ENCODE measurements around the gene TIGD3. TPM values are rescaled to one million over a fixed set of nuclear protein-coding genes. Genes with fewer than 3 reads are reported as not detected.
"Not testable (repeated sequence)": the region's sequence is repeated elsewhere in the genome, so short reads cannot be mapped to it uniquely, and the experiment has no call there.

The TIGD3 gene
- total RNA-seq, 1 experiment from 2014 or later, result 0.35 TPM

DNA sequence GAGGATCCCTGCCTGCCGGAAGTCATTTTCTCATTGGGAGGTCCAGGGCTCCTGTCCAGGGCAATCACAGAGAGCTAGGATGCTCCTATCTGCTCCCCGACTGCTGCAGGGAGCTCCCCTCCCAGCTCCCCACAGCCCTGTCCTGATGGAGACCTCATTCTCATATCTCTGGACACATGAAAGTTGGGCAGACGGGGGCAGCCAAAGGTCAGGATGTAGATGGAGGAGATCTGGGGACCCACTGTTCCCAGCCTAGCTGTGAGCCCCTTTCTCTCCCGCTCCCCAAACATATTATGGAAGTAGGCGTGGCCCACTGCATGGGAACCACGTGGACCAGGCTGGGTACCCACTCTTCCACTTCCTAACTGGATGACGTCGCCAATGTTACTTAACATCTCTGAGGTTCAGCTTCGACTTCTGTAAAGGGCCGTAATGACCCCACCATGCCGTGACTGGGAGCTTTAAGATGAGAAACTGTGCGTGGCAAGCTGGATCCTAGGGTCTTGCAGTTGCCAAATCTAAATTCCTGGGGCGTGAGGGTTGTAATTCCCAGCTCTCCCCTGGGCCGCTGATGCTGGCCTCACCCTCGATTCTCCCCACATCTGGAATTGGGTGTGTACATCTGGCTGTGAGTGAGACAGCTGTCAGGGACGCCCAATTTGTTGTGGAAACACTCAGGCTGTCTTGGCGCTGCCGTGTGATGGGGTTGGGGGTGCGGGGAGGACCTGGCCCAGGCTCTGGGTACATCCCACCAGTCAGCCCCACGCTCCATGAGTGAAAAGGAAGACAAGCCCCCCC lies 38.1 kb upstream of the TIGD3 start:
- Histone ChIP-seq H3K4me3 (ENCODE audit: insufficient read depth, low read depth, low read length) (peak overlapping the region; percentile 18), H3K36me3 (replicated peaks; ENCODE audit: control insufficient read depth, insufficient read depth, low read length) (peaks cover 4% of the 10 kb centered on the region), H3K27me3 (ENCODE audit: control insufficient read depth, insufficient read depth, low read length) (peaks cover 10% of the 10 kb centered on the region)
- DNase-seq, result no peak

DNA sequence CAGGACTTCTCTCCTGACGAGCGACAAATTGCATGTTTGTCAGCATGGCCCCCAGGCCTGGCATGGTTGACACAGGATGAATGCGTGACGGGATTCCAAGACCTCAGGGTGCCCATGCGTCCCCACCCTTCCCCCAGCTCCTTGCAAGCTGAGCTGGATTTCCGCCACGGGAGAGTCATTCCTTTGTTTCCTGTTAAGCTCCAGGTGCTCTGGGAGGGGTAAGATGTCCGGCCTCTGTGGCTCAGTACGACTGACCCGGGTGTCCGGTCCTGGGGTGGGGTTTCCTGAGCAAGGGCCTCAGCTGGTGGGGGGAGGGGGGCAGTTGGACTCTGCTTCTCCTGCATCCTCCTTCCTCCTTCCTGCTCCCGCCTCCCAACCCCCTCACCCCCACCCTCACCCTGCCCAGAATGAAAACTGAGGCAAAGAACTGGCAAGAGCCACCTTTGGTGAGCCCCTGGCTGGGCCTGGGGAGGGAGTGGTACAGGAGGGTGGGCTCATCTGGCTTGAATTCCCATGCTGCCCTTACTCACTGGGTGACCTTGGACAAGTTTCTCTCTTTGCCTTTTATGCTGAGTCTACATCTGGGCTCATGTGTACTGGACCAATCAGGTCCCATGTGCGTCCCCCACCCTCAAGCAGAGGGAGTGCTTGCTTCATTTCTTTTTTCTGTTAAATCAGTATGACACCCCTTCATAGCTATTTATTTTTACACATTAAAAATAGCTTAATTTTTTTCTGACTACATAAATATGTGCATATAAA lies 37.3 kb upstream of the TIGD3 start:
- peak; percentile 72 for DNase-seq
- Histone ChIP-seq H3K36me3 (replicated peaks; ENCODE audit: control insufficient read depth, insufficient read depth, low read length) (peaks cover 7% of the 10 kb centered on the region), H3K4me3 (ENCODE audit: insufficient read depth, low read depth, low read length) (peak overlapping the region; percentile 18), H3K27me3 (ENCODE audit: control insufficient read depth, insufficient read depth, low read length) (peaks cover 10% of the 10 kb centered on the region)

- Histone ChIP-seq H3K27me3 (ENCODE audit: control insufficient read depth, insufficient read depth, low read length) (no peaks in the 10 kb centered on the region), H3K4me3 (ENCODE audit: insufficient read depth, low read depth, low read length) (no peak overlapping the region), H3K36me3 (replicated peaks; ENCODE audit: control insufficient read depth, insufficient read depth, low read length) (peaks cover 7% of the 10 kb centered on the region)
- DNase-seq, result no peak
Measured at GRCh38 chr11:65320386-65321075, 34.0 kb upstream of the TIGD3 start.

DNA sequence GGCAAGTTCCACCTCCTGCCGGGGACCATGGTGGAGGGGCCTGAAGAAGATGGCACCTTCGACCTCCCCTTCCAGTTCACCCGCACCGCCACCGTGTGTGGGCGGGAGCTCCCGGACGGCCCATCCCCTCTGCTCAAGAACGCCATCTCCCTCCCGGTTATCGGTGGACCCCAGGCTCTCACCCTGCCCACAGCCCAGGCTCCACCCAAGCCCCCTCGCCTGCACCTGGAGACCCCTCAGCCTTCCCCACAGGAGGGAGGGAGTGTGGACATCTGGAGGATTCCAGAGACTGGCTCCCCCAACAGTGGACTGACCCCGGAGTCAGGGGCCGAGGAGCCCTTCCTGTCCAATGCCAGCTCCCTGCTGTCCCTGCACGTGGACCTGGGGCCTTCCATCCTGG lies 33.5 kb upstream of the TIGD3 start:
- no peak for DNase-seq
- H3K36me3 ChIP-seq (replicated peaks; ENCODE audit: control insufficient read depth, insufficient read depth, low read length), result peaks cover 7% of the 10 kb centered on the region
- H3K4me3 ChIP-seq (ENCODE audit: insufficient read depth, low read depth, low read length), result no peak overlapping the region
- H3K27me3 ChIP-seq (ENCODE audit: control insufficient read depth, insufficient read depth, low read length), result no peaks in the 10 kb centered on the region

- Histone ChIP-seq H3K27me3 (ENCODE audit: control insufficient read depth, insufficient read depth, low read length) (no peaks in the 10 kb centered on the region), H3K4me3 (ENCODE audit: insufficient read depth, low read depth, low read length) (no peak overlapping the region), H3K36me3 (replicated peaks; ENCODE audit: control insufficient read depth, insufficient read depth, low read length) (peaks cover 7% of the 10 kb centered on the region)
- no peak for DNase-seq
Measured at GRCh38 chr11:65321828-65322485, 32.6 kb upstream of the TIGD3 start.

GRCh38 chr11:65323813-65324212 lies 30.7 kb upstream of the TIGD3 start:
- Histone ChIP-seq H3K36me3 (replicated peaks; ENCODE audit: control insufficient read depth, insufficient read depth, low read length) (peaks cover 7% of the 10 kb centered on the region), H3K27me3 (ENCODE audit: control insufficient read depth, insufficient read depth, low read length) (no peaks in the 10 kb centered on the region), H3K4me3 (ENCODE audit: insufficient read depth, low read depth, low read length) (no peak overlapping the region)
- peak; percentile 57 for DNase-seq

GRCh38 chr11:65325435-65325834 lies 29.1 kb upstream of the TIGD3 start:
- H3K27me3 ChIP-seq (ENCODE audit: control insufficient read depth, insufficient read depth, low read length), result no peaks in the 10 kb centered on the region
- no peak for DNase-seq
- H3K4me3 ChIP-seq (ENCODE audit: insufficient read depth, low read depth, low read length), result no peak overlapping the region
- peaks cover 7% of the 10 kb centered on the region for H3K36me3 ChIP-seq (replicated peaks; ENCODE audit: control insufficient read depth, insufficient read depth, low read length)

DNA sequence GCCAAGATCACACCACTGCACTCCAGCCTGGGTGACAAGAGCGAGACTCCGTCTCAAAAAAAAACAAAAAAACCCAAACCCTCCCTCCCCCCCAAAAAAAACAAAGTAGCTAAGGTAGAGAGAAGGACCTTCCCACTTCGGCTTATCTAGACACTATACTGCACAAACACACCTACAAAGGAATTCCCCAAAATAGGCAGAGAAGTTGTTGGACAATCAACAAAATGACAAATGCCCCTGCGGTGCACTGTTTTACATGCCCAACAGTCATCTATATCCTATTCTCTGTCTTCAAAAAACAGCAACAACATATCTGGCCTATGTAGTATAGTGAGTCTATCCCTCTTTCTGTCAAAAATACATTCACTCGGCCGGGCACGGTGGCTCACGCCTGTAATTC lies 27.5 kb upstream of the TIGD3 start:
- no peak overlapping the region for H3K4me3 ChIP-seq (ENCODE audit: insufficient read depth, low read depth, low read length)
- H3K27me3 ChIP-seq (ENCODE audit: control insufficient read depth, insufficient read depth, low read length), result no peaks in the 10 kb centered on the region
- no peak for DNase-seq
- H3K36me3 ChIP-seq (replicated peaks; ENCODE audit: control insufficient read depth, insufficient read depth, low read length), result no peaks in the 10 kb centered on the region

DNA sequence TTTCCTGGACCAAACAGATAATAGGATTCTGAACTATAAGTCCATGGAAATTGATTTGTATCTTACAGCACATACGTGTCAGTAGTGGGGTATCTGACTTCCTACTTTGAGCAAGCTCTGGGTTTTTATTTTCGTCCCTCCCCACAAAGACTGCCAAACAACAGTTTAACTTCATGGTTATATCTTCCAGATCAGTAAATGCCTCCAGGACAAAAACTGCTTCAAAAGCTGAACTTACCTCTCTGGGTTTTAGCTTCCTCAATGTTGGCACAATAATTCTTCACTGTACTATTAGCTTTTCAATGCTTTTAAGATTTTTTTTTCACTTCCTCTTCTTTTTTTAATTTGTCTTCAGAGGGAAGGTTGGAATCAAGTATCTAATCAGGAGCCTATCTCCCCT lies 25.1 kb upstream of the TIGD3 start:
- Histone ChIP-seq H3K36me3 (replicated peaks; ENCODE audit: control insufficient read depth, insufficient read depth, low read length) (no peaks in the 10 kb centered on the region), H3K4me3 (ENCODE audit: insufficient read depth, low read depth, low read length) (no peak overlapping the region), H3K27me3 (ENCODE audit: control insufficient read depth, insufficient read depth, low read length) (no peaks in the 10 kb centered on the region)
- DNase-seq, result no peak

DNA sequence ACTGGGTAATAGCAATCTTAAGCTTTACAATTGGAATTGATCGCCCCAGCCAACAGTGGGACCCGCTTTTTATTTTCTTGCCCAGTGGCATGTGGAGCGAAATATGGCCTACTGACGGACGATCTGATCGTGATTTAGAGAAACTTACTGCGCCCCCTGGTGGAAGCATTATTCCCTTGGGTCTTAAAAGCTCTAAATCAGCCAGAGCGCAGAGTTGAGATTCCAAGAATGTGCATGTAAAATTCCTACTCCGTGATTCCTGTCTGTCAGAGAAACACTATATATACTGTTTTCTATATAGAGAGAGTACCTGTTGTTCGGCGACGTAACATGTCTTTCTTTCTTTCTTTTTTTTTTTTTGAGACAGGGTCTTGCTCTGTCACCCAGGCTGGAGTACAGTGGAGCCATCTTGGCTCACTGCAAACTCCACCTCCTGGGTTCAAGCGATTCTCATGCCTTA lies 24.6 kb upstream of the TIGD3 start:
- H3K27me3 ChIP-seq (ENCODE audit: control insufficient read depth, insufficient read depth, low read length), result no peaks in the 10 kb centered on the region
- H3K36me3 ChIP-seq (replicated peaks; ENCODE audit: control insufficient read depth, insufficient read depth, low read length), result no peaks in the 10 kb centered on the region
- peak; percentile 79 for DNase-seq
- no peak overlapping the region for H3K4me3 ChIP-seq (ENCODE audit: insufficient read depth, low read depth, low read length)

DNA sequence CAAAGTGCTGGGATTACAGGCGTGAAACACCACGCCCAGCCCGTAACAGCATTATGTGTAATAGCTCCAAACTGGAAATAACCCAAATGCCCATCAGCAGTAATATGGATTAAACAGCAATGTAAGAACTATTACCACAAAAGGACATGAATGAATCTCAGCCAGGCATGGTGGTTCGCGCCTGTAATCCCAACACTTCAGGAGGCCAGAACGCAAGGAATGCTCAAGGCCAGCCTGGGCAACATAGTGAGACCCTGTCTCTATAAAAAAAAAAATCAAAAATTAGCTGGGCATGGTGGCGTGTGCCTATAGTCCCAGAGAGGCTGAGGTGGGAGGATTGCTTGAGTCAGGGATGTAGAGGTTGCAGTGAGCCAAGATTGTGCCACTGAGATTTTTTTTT lies 24.0 kb upstream of the TIGD3 start:
- Histone ChIP-seq H3K4me3 (ENCODE audit: insufficient read depth, low read depth, low read length) (no peak overlapping the region), H3K36me3 (replicated peaks; ENCODE audit: control insufficient read depth, insufficient read depth, low read length) (no peaks in the 10 kb centered on the region; the same call in 1 of the 2 replicates), H3K27me3 (ENCODE audit: control insufficient read depth, insufficient read depth, low read length) (no peaks in the 10 kb centered on the region)
- no peak for DNase-seq

DNA sequence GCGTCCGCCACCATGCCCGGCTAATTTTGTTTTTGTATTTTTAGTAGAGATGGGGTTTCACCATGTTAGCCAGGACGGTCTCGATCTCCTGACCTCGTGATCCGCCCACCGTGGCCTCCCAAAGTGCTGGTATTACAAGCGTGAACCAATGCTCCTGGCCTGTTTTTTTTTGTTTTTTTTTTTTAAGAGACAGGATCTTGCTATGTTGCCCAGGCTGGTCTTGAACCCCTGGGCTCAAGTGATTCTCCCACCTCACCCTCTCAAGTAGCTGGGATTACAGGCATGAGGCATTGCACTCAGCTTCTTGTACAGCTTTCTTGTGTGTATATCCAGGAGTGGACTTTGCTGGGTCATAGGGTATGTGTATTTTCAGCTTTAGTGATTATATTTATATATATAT lies 22.0 kb upstream of the TIGD3 start:
- H3K36me3 ChIP-seq (replicated peaks; ENCODE audit: control insufficient read depth, insufficient read depth, low read length); DNase-seq; H3K4me3 ChIP-seq (ENCODE audit: insufficient read depth, low read depth, low read length); H3K27me3 ChIP-seq (ENCODE audit: control insufficient read depth, insufficient read depth, low read length): not testable (repeated sequence)

GRCh38 chr11:65334696-65335295 lies 19.8 kb upstream of the TIGD3 start:
- no peaks in the 10 kb centered on the region; the same call in 1 of the 2 replicates for H3K36me3 ChIP-seq (replicated peaks; ENCODE audit: control insufficient read depth, insufficient read depth, low read length)
- no peak for DNase-seq
- H3K27me3 ChIP-seq (ENCODE audit: control insufficient read depth, insufficient read depth, low read length), result no peaks in the 10 kb centered on the region
- H3K4me3 ChIP-seq (ENCODE audit: insufficient read depth, low read depth, low read length), result peak overlapping the region; percentile 97

- Histone ChIP-seq H3K27me3 (ENCODE audit: control insufficient read depth, insufficient read depth, low read length) (no peaks in the 10 kb centered on the region), H3K4me3 (ENCODE audit: insufficient read depth, low read depth, low read length) (no peak overlapping the region), H3K36me3 (replicated peaks; ENCODE audit: control insufficient read depth, insufficient read depth, low read length) (peaks cover 23% of the 10 kb centered on the region)
- no peak for DNase-seq
Measured at GRCh38 chr11:65338676-65339075, 15.9 kb upstream of the TIGD3 start.
